GM18861 (cell line): ENCODE data around the gene RNF152.

ENCODE experiments used
- ATAC-seq: cut with Tn5 transposase; IDR thresholded peaks from one replicate; pipeline ENCODE4 v1.9.1; 2021; ENCODE audit not compliant: unreplicated experiment

Gene RNF152

GRCh38 chr18:61894751-61895524 is 2.1 kb upstream of the RNF152 start:
- no peak for ATAC-seq

GRCh38 chr18:61893971-61894750 is 1.4 kb upstream of the RNF152 start:
- ATAC-seq: peak; percentile 73

- ATAC-seq: no peak
Observed at GRCh38 chr18:61893309-61893970, 633 bp upstream of the RNF152 start.

GRCh38 chr18:61891894-61892293 is 913 bp downstream of the RNF152 start:
- no peak for ATAC-seq

GRCh38 chr18:61891271-61891670 is 1.5 kb downstream of the RNF152 start:
- no peak for ATAC-seq

DNA sequence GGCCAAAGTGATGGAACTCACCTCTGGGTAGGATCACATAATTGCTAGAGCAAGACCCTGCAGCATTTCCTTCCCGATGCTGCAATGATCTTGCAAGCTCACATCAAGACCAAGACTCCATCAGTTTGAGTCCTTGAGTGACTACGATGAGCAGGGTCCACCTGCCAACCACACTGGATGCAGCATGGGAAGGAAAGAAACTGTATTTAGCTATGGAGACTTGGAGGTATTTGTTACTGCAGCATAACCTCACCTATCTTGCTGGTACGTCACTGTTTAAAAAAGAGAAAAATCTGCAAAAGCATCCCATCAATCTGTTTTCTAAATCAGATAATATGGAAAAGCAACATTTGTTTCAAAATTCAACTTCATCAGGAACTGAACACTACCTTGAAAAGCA is 2.5 kb downstream of the RNF152 start:
- ATAC-seq: no peak

DNA sequence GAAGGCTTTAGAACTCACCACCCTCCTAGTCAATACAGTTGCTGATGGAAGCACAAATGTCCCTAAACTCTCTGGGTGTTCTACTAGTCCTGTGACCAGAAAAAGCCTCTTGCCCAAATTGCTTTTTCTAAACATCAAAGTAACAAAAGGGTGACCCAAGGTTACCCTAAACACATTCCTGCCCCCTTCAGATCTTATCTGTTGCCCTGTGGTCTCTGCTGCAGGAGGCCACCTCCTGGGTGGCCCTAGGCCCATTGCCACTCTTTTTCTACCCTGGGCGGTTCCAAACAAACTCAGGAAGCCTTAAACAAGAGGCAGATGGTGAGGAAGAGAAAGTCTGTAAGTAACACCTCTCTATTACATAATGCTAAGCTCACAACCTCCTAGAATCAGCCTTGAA is 3.3 kb downstream of the RNF152 start:
- ATAC-seq: no peak

GRCh38 chr18:61888622-61889021 is 4.2 kb downstream of the RNF152 start:
- ATAC-seq: no peak

- no peak for ATAC-seq
Observed at GRCh38 chr18:61887838-61888237, 5.0 kb downstream of the RNF152 start.

- ATAC-seq: no peak
Observed at GRCh38 chr18:61883547-61883946, 9.3 kb downstream of the RNF152 start.

GRCh38 chr18:61882296-61883004 is 10.4 kb downstream of the RNF152 start:
- no peak for ATAC-seq

DNA sequence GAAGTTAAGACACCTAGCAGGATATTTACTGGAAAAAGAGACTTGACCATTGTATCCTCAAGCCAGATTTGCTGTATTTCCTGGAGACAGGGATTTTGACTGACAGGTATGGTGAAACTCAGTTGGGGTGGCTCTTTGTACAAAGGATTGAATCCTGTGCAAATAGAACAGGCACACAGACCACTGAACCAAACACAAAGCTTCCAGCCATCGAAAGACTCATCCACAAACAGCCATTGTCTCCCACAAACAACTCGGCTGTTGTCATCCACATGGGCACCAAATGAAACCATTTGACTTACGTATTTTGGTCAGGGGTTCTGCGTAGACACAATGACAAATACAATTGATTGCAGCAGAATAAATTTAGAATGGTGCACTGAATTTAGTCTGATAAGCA is 15.9 kb downstream of the RNF152 start:
- ATAC-seq: no peak

GRCh38 chr18:61870151-61870550 is 22.7 kb downstream of the RNF152 start:
- ATAC-seq: no peak

- no peak for ATAC-seq
Observed at GRCh38 chr18:61869636-61870035, 23.2 kb downstream of the RNF152 start.

- no peak for ATAC-seq
Observed at GRCh38 chr18:61865466-61866175, 27.2 kb downstream of the RNF152 start.

DNA sequence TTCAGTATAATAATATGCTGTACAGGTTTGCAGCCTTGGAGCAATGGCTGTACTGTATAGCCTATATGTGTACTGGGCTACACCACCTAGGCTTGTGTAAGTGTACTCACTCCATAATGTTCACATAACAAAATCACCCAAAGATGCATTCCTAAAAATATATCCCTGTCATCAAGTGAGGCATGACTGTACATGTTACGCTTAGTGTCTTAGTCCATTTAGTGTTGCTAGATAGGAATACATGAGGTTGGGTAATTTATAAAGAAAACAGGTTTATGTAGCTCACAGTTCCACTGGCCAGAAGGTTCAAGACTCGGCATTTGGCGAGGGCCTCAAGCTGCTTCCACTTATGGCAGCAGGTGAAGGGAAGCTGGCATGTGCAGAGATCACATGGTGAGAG is 31.4 kb downstream of the RNF152 start:
- ATAC-seq: no peak

DNA sequence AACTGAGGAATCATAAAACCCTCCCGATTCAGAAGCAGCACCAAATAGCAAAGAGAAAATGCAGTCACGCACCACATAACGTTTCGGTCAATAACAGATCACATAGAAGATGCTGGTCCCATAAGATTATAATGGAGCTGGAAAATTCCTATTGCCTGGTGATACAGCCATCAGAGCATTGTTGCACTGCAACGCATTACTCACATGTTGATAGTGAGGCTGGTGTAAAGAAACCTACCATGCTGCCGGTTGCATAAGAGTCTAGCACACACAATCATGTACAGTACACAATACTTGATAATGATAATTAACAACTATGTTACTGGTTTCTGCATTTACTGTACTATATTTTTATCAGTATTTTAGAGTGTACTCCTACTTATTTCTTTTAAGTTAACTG is 32.5 kb downstream of the RNF152 start:
- ATAC-seq: no peak

- ATAC-seq: no peak
Observed at GRCh38 chr18:61859113-61859512, 33.7 kb downstream of the RNF152 start.

DNA sequence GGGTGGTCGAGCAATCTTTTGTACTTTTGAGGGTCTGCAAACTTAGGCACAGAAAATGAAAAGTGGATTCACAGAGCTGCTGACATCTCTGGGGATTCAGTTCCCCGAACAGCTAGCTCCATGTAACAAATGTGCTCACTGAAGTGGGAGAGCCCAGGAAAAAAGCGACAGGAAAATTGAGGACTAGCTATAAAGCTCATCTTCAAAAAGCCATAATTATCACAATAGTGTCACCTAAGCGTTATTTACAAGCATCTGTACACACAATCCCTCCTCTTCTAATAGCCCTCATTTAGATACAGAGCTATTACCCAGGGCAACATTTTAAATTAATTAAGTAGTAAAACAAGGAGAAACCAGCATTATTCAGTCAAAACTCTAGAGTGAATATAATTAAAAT is 36.1 kb downstream of the RNF152 start:
- ATAC-seq: no peak
